HEK293 (cell line): Measurements from ENCODE around the gene SIDT2.
"Not testable (repeated sequence)": the region's sequence is repeated elsewhere in the genome, so short reads cannot be mapped to it uniquely, and the experiment has no call there.

ENCODE experiments used
- CTCF ChIA-PET: fragments of 350-600 bp; formaldehyde crosslinking; extraction: SDS; loops from one replicate; lab custom pipeline; 2021; ENCODE audit warnings: antibody characterized with exemption; lab: Yijun Ruan, JAX
- POLR2A ChIA-PET: fragments of 300-600 bp; formaldehyde crosslinking; extraction: SDS; loops from one replicate; lab custom pipeline; 2020; ENCODE audit warnings: antibody characterized with exemption, inconsistent platforms; lab: Yijun Ruan, JAX
- H3K27ac ChIP-seq: fragments of 200-500 bp; sonication (Bioruptor generic); 2 replicates; pipeline ENCODE4 v1.5.1; 2014; ENCODE audit warnings: low read depth, low read length, control low read depth, inconsistent platforms; ENCODE audit errors: extremely low read depth
- H3K36me3 ChIP-seq, 2 experiments: fragments of 200-500 bp in 1 of 2; sonication (Bioruptor generic) in 1 of 2; 1 replicate in 1 of 2; 2 replicates in 1 of 2; pipeline ENCODE4 v1.5.1; 2014 to 2017; ENCODE audit warnings: inconsistent platforms in 2 of 2, low read length in 2 of 2; ENCODE audit not compliant: control insufficient read depth in 2 of 2, insufficient read depth in 1 of 2
- H3K4me1 ChIP-seq: fragments of 200-500 bp; sonication (Bioruptor generic); 2 replicates; pipeline ENCODE4 v1.5.1; 2014; ENCODE audit warnings: mild to moderate bottlenecking, low read length, inconsistent platforms; ENCODE audit not compliant: control insufficient read depth, insufficient read depth
- H3K4me3 ChIP-seq: 2 replicates; pipeline ENCODE4 v1.5.1; 2011; ENCODE audit warnings: low read depth, mild to moderate bottlenecking, control low read depth, low read length, moderate library complexity
- H3K9me3 ChIP-seq: fragments of 200-500 bp; sonication (Bioruptor generic); 2 replicates; pipeline ENCODE4 v1.5.1; 2014; ENCODE audit warnings: low read depth, low read length, inconsistent platforms; ENCODE audit not compliant: control insufficient read depth, insufficient read depth
- GLIS1 ChIP-seq: fragments of 450-650 bp; formaldehyde crosslinking; IDR thresholded peaks from 2 replicates; pipeline ENCODE4 v1.5.1; 2016; ENCODE audit warnings: missing biosample characterization, missing genetic modification characterization
- KLF10 ChIP-seq: fragments of 450-650 bp; IDR thresholded peaks from 2 replicates; pipeline ENCODE4 v1.5.1; 2018; ENCODE audit warnings: missing biosample characterization, mild to moderate bottlenecking, missing genetic modification characterization
- ZBTB48 ChIP-seq: fragments of 450-650 bp; formaldehyde crosslinking; IDR thresholded peaks from 2 replicates; pipeline ENCODE4 v1.5.1; 2016; ENCODE audit warnings: missing biosample characterization, missing genetic modification characterization
- ZNF19 ChIP-seq: fragments of 450-650 bp; formaldehyde crosslinking; IDR thresholded peaks from 2 replicates; pipeline ENCODE4; 2016; ENCODE audit warnings: missing biosample characterization, missing genetic modification characterization, low read depth
- ZNF223 ChIP-seq: fragments of 450-650 bp; formaldehyde crosslinking; IDR thresholded peaks from 2 replicates; pipeline ENCODE4 v1.5.1; 2016; ENCODE audit warnings: missing biosample characterization, missing genetic modification characterization
- ZNF654 ChIP-seq: fragments of 450-650 bp; formaldehyde crosslinking; IDR thresholded peaks from 2 replicates; pipeline ENCODE4 v1.5.1; 2016; ENCODE audit warnings: low read depth, missing biosample characterization, missing genetic modification characterization
- ZNF707 ChIP-seq: fragments of 450-650 bp; formaldehyde crosslinking; IDR thresholded peaks from 2 replicates; pipeline ENCODE4 v1.5.1; 2016; ENCODE audit warnings: missing biosample characterization, missing genetic modification characterization
- TF ChIP-seq, protein P1 (sequence below): fragments of 450-650 bp; formaldehyde crosslinking; IDR thresholded peaks from 2 replicates; pipeline ENCODE4 v1.5.1; 2016; ENCODE audit warnings: missing biosample characterization, missing genetic modification characterization
- TF ChIP-seq, protein P2 (sequence below): fragments of 450-650 bp; formaldehyde crosslinking; IDR thresholded peaks from 2 replicates; pipeline ENCODE4 v1.5.1; 2017; ENCODE audit warnings: missing biosample characterization, missing genetic modification characterization

Gene SIDT2

DNA sequence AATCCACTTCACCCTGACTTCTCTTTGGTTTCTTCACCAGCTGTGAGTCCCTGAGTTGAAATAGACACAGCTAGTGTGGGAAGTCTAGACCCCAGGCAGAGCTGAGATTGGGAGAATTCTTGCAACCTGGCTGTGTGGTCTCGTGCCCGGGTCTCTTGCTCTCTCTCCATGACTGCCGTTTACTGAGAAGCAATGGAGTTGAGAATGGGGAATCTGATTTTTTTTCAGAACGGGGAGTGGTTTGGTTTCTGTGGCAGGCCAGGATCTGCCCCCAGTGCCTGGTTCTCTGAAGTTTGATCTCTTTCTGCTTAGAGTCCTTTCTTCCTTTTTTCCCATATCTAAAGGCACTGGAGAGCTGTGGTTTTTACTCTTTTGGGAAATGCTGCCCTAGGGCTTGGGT, 1.5 kb downstream of the SIDT2 start (continued):
- no peak for TF ChIP-seq ZNF707 (tag by site-specific recombination)

DNA sequence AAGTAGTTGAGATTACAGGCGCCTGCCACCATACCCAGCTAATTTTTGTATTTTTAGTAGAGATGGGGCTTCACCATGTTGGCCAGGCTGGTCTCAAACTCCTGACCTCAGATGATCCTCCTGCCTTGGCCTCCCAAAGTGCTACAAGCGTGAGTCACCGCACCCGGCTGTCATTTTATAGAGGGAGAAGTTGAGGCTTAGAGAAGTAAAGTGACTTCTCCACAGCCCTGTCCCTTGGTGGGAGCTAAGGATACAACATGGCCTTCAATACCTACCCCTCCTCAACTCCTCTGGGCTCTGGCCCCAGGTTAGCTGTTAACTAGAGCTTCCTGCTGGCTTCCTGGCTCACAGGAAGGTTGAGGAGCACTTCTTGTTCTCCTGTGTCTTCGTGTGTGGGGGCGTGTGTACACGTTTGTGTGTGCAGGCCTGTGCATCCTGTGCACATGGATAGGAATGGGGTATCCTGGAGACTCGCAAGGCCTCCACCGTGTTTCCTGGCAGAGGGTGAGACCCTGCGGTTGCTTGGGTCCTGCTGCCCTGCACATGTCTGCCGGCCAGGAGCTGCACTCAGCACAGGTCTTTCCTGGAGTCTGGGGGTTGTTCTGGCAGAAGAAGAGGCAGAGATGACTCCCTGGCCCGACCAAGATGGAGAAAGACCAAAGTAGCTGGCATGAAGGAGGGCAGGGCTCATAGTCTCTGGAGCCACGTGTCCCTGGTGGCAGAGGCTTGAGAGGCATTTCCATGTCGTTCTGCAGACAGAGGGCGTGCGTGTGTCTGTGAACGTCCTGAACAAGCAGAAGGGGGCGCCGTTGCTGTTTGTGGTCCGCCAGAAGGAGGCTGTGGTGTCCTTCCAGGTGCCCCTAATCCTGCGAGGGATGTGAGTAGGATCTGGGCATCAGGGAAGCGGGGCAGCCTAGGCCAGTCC, 2.4 kb downstream of the SIDT2 start:
- Histone ChIP-seq H3K9me3 (no peaks in the 10 kb centered on the region), H3K27ac (no peak overlapping the region), H3K36me3 (peaks cover 0 to 31% of the 10 kb centered on the region in 2 experiments; a peak in 1 of 3 replicates), H3K4me1 (no peaks in the 10 kb centered on the region), H3K4me3 (no peak overlapping the region)
- POLR2A ChIA-PET, result interaction anchor here (0.7 to 1.0 kb wide), 3 partner anchors 8 to 41 kb away, joined by 3 to 7 read pairs (median 4); no protein-coding TSS in a partner anchor
- TF ChIP-seq, protein P1, sequence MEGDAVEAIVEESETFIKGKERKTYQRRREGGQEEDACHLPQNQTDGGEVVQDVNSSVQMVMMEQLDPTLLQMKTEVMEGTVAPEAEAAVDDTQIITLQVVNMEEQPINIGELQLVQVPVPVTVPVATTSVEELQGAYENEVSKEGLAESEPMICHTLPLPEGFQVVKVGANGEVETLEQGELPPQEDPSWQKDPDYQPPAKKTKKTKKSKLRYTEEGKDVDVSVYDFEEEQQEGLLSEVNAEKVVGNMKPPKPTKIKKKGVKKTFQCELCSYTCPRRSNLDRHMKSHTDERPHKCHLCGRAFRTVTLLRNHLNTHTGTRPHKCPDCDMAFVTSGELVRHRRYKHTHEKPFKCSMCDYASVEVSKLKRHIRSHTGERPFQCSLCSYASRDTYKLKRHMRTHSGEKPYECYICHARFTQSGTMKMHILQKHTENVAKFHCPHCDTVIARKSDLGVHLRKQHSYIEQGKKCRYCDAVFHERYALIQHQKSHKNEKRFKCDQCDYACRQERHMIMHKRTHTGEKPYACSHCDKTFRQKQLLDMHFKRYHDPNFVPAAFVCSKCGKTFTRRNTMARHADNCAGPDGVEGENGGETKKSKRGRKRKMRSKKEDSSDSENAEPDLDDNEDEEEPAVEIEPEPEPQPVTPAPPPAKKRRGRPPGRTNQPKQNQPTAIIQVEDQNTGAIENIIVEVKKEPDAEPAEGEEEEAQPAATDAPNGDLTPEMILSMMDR (tag by site-specific recombination), result peak; percentile 91
- TF ChIP-seq ZBTB48 (tag by site-specific recombination) (peak; percentile 46; the same call in 1 of the 2 replicates), KLF10 (tag by site-specific recombination) (no peak), ZNF654 (peak; percentile 42)
- CTCF ChIA-PET, result interaction anchor here (0.6 to 7.1 kb wide), 15 partner anchors 9 to 665 kb away, joined by 3 to 71 read pairs (median 4); partner anchors contain the start of genes PAFAH1B2, PCSK7 and TAGLN

DNA sequence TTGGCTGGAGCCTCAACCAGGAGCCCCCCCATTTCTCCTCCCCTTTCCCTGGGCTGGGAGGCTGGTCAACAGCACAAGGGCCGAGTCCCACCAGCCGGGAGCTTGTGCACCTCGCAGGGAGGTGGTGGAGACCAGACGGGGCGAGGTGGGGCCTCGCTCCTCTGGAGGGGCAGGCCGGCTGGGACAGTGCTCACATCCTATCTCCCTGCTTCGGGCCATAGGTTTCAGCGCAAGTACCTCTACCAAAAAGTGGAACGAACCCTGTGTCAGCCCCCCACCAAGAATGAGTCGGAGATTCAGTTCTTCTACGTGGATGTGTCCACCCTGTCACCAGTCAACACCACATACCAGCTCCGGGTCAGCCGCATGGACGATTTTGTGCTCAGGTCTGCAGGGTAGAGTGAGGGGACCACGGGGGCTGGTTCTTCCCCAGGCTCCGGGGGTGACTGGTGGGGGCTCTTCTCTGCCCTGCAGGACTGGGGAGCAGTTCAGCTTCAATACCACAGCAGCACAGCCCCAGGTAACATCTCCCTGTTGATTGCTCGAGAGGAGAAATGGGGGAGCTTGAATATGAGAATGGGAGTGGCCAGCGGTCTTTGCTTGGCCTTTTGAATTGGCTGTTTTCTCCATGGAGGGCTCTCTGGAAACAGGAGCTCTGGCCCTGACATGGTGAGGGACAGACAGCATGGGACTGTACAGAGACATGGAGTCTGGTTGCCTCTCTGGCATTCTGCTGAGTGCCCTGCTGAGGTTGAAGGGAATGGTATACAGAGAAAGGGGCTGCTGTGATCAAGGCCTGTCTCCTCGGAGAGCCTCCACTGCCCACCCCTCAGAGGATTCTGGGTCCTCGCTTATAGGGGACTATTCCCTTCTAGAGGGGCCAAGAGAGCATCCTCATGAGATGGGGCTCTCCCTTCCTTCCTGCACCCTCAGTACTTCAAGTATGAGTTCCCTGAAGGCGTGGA, 3.3 kb downstream of the SIDT2 start:
- ChIA-PET POLR2A (no interaction called here), CTCF (interaction anchor here (0.6 to 7.1 kb wide), 12 partner anchors 10 to 302 kb away, joined by 3 to 71 read pairs (median 4); partner anchors contain the start of genes PCSK7 and TAGLN)
- no peaks in the 10 kb centered on the region for H3K4me1 ChIP-seq
- no peak overlapping the region for H3K27ac ChIP-seq
- H3K4me3 ChIP-seq, result no peak overlapping the region
- peaks cover 0 to 38% of the 10 kb centered on the region in 2 experiments; a peak in 1 of 3 replicates for H3K36me3 ChIP-seq
- H3K9me3 ChIP-seq, result no peaks in the 10 kb centered on the region
- no peak for TF ChIP-seq GLIS1 (tag by site-specific recombination)
- no peak for TF ChIP-seq ZNF223
- TF ChIP-seq, protein P2, sequence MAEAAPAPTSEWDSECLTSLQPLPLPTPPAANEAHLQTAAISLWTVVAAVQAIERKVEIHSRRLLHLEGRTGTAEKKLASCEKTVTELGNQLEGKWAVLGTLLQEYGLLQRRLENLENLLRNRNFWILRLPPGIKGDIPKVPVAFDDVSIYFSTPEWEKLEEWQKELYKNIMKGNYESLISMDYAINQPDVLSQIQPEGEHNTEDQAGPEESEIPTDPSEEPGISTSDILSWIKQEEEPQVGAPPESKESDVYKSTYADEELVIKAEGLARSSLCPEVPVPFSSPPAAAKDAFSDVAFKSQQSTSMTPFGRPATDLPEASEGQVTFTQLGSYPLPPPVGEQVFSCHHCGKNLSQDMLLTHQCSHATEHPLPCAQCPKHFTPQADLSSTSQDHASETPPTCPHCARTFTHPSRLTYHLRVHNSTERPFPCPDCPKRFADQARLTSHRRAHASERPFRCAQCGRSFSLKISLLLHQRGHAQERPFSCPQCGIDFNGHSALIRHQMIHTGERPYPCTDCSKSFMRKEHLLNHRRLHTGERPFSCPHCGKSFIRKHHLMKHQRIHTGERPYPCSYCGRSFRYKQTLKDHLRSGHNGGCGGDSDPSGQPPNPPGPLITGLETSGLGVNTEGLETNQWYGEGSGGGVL (tag by site-specific recombination), result no peak
- TF ChIP-seq, protein P1 (tag by site-specific recombination), result peak; percentile 2; the same call in 1 of the 2 replicates

DNA sequence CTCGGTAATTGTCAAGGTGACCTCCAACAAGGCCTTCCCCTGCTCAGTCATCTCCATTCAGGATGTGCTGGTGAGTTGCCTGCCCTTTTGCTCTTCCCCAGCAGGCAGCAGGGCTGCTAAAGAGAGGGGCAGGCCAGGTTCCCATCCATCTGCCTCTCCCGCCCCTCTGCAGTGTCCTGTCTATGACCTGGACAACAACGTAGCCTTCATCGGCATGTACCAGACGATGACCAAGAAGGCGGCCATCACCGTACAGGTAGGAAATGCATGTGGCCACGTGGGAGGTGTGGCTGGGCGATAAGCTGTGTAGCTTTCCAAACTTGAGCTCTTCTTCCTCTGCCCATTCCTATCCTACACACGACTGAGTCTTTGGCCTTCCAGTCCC, 4.0 kb downstream of the SIDT2 start:
- H3K36me3 ChIP-seq, result peaks cover 0 to 45% of the 10 kb centered on the region in 2 experiments; a peak in 1 of 3 replicates
- TF ChIP-seq ZNF19 (tag by site-specific recombination), result no peak
- H3K4me3 ChIP-seq, result no peak overlapping the region
- CTCF ChIA-PET, result interaction anchor here (0.9 to 7.1 kb wide), 8 partner anchors 11 to 302 kb away, joined by 3 to 71 read pairs (median 9); partner anchors contain the start of gene PCSK7
- POLR2A ChIA-PET, result interaction anchor here (0.6 kb wide), 1 partner anchor 413 kb away, joined by 5 read pairs; no protein-coding TSS in a partner anchor
- no peaks in the 10 kb centered on the region for H3K9me3 ChIP-seq
- H3K4me1 ChIP-seq, result no peaks in the 10 kb centered on the region
- no peak overlapping the region for H3K27ac ChIP-seq

DNA sequence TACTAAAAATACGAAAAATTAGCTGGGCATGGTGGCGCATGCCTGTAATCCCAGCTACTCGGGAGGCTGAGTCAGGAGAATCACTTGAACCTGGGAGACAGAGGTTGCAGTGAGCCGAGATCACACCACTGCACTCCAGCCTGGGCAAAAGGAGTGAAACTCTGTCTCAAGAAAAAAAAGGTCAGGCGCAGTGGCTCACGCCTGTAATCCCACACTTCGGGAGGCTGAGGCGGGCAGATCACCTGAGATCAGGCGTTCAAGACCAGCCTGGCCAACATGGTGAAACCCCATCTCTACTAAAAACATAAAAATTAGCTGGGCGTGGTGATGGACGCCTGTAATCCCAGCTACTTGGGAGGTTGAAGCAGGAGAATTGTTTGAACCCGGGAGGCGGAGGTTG, 4.6 kb downstream of the SIDT2 start:
- not testable (repeated sequence) for H3K27ac ChIP-seq, H3K9me3 ChIP-seq, H3K4me1 ChIP-seq, H3K4me3 ChIP-seq
- CTCF ChIA-PET, result interaction anchor here (0.6 to 7.1 kb wide), 4 partner anchors 11 to 303 kb away, joined by 3 to 71 read pairs (median 8); partner anchors contain the start of gene PCSK7
- H3K36me3 ChIP-seq, result peaks cover 0 to 52% of the 10 kb centered on the region in 2 experiments; a peak in 1 of 3 replicates
- POLR2A ChIA-PET, result interaction anchor here (0.6 kb wide), 1 partner anchor 414 kb away, joined by 5 read pairs; no protein-coding TSS in a partner anchor
